ENCODE data around the gene LAMC2.

LAMC2 gene

GRCh38 chr1:183231545-183231944 is 45.5 kb downstream of the LAMC2 start:
- DNase-seq (ENCODE audit: low read depth in 2 of 2): no peak
- H3K4me3 ChIP-seq (replicated peaks in 1 of 2; ENCODE audit: low read depth in 2 of 2, low read length in 2 of 2): no peak overlapping the region
- TF ChIP-seq CTCF (IDR thresholded peaks at IDR 0.05; ENCODE audit: low read depth, low read length): no peak

- no peak for DNase-seq (ENCODE audit: low read depth in 2 of 2)
- no peak overlapping the region for H3K4me3 ChIP-seq (replicated peaks in 1 of 2; ENCODE audit: low read depth in 2 of 2, low read length in 2 of 2)
- TF ChIP-seq CTCF (IDR thresholded peaks at IDR 0.05; ENCODE audit: low read depth, low read length): no peak
Observed at GRCh38 chr1:183233113-183233512, 47.0 kb downstream of the LAMC2 start.

DNA sequence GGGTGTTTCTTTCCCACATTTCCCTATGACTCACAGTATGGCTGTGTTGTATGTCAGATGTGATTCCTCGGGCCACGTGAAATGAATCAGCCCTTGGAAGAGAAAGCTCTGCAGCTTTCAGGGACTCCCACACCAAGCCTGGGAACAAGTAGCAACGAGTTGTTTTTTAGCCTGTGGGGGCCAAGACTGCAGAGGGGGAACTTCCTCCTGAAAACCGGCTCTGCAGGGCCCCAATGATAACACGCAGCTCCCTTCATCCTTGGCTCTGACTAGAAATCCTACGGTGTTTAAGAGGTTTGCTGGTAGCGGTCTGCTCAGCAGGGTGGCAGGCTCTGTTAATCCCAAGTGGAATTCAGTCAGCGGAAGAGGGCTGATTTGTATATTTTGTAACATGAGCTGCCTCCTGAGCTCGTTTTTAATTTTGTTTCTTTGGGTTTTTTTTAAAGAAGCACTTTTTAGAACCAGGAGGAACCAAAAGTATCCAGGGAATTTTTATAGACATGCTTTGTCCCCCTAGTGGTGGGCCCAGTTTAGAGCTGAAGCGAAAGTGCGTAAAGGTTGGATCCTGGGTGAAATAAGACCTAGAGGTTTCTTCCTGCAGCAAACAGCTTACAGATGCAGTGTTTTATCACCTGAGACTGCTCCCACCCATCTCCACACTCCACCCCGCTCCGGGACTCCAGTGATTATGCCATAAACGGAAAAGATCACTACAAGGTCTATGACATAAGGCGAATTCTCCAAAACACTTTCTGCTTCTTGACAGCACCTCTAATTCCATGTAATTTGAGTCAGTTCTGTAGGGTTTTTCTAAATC is 48.8 kb downstream of the LAMC2 start:
- DNase-seq (ENCODE audit: low read depth in 2 of 2): peak; percentile 98 to 99
- peak; percentile 81 for TF ChIP-seq CTCF (IDR thresholded peaks at IDR 0.05; ENCODE audit: low read depth, low read length)
- peak overlapping the region; percentile 12 to 43 for H3K4me3 ChIP-seq (replicated peaks in 1 of 2; ENCODE audit: low read depth in 2 of 2, low read length in 2 of 2)

GRCh38 chr1:183235503-183235902 is 49.4 kb downstream of the LAMC2 start:
- no peak for TF ChIP-seq CTCF (IDR thresholded peaks at IDR 0.05; ENCODE audit: low read depth, low read length)
- peak; percentile 35 to 70 for DNase-seq (ENCODE audit: low read depth in 2 of 2)
- peak overlapping the region in 1 of 2 donors; percentile 43 for H3K4me3 ChIP-seq (replicated peaks in 1 of 2; ENCODE audit: low read depth in 2 of 2, low read length in 2 of 2)

GRCh38 chr1:183236158-183236725 is 50.2 kb downstream of the LAMC2 start:
- no peak overlapping the region for H3K4me3 ChIP-seq (replicated peaks in 1 of 2; ENCODE audit: low read depth in 2 of 2, low read length in 2 of 2)
- DNase-seq (ENCODE audit: low read depth in 2 of 2): peak in 1 of 2 donors; percentile 28
- no peak for TF ChIP-seq CTCF (IDR thresholded peaks at IDR 0.05; ENCODE audit: low read depth, low read length)

DNA sequence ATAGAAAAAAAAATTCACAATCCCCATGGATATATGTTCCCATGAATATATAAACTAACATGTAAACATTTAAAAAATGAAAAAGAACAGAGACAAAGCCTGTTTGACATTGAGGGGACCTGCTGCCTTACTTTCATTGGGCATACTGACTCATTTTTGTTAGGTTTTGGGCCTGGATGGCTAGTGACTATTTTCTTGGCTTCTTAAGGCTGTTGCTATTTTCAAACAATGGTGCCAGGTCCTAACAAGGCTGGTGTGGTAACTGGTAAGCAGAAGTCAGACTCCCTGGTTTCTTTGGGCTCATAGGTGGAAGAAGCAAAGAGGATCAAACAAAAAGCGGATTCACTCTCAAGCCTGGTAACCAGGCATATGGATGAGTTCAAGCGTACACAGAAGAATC is 51.0 kb downstream of the LAMC2 start:
- TF ChIP-seq CTCF (IDR thresholded peaks at IDR 0.05; ENCODE audit: low read depth, low read length): no peak
- DNase-seq (ENCODE audit: low read depth in 2 of 2): no peak
- H3K4me3 ChIP-seq (replicated peaks in 1 of 2; ENCODE audit: low read depth in 2 of 2, low read length in 2 of 2): no peak overlapping the region

All from cardiac fibroblast (primary cell).